GM18858 (cell line): ENCODE measurements around the gene RDH11.

Experiments
- ATAC-seq: cut with Tn5 transposase; IDR thresholded peaks from one replicate; pipeline ENCODE4 v1.9.1; 2021; ENCODE audit not compliant: unreplicated experiment

The RDH11 gene

GRCh38 chr14:67650694-67651093, 44.9 kb downstream of the RDH11 start:
- ATAC-seq, result no peak

- ATAC-seq, result no peak
Measured at GRCh38 chr14:67650151-67650550, 45.4 kb downstream of the RDH11 start.

- ATAC-seq, result no peak
Measured at GRCh38 chr14:67646131-67646530, 49.4 kb downstream of the RDH11 start.

- ATAC-seq, result no peak
Measured at GRCh38 chr14:67645414-67645813, 50.1 kb downstream of the RDH11 start.

GRCh38 chr14:67644428-67644827, 51.1 kb downstream of the RDH11 start:
- ATAC-seq, result no peak

- no peak for ATAC-seq
Measured at GRCh38 chr14:67643713-67644112, 51.9 kb downstream of the RDH11 start.

- no peak for ATAC-seq
Measured at GRCh38 chr14:67641902-67642749, 53.4 kb downstream of the RDH11 start.

GRCh38 chr14:67641480-67641879, 54.1 kb downstream of the RDH11 start:
- ATAC-seq, result no peak

GRCh38 chr14:67638642-67639041, 56.9 kb downstream of the RDH11 start:
- ATAC-seq, result no peak

GRCh38 chr14:67636361-67636919, 59.1 kb downstream of the RDH11 start:
- ATAC-seq, result peak; percentile 46

- no peak for ATAC-seq
Measured at GRCh38 chr14:67633451-67634147, 62.0 kb downstream of the RDH11 start.

- ATAC-seq, result no peak
Measured at GRCh38 chr14:67630938-67631337, 64.6 kb downstream of the RDH11 start.

- ATAC-seq, result no peak
Measured at GRCh38 chr14:67630186-67630585, 65.4 kb downstream of the RDH11 start.

- ATAC-seq, result no peak
Measured at GRCh38 chr14:67627519-67627918, 68.0 kb downstream of the RDH11 start.
